Natural killer cell (primary cell): Measurements from ENCODE around the gene RGS7BP. TPM values are rescaled to one million over a fixed set of nuclear protein-coding genes. Genes with fewer than 3 reads are reported as not detected.

Experiments
- ATAC-seq, 3 donors: fragments of 150-1000 bp in 2 of 3; fragments of 200-7000 bp in 1 of 3; cut with Tn5 transposase; 1 replicate in 1 of 3; 2 replicates in 2 of 3; pipeline ENCODE4 v1.10.0; 2021; ENCODE audit warnings: mild to moderate bottlenecking in 2 of 3, moderate library complexity in 2 of 3
- DNase-seq, 2 donors: peaks; one replicate each; pipeline versions ENCODE4 v3.0.0 to v3.0.0-alpha.2; 2013 to 2021; ENCODE audit warnings: mixed read lengths in 1 of 2
- H3K27ac ChIP-seq: one replicate; pipeline ENCODE4 v1.5.1; 2013; ENCODE audit warnings: mild to moderate bottlenecking, low read length
- H3K27me3 ChIP-seq: one replicate; pipeline ENCODE4 v1.6.1; 2013; ENCODE audit warnings: low read length; ENCODE audit not compliant: control insufficient read depth, insufficient read depth
- H3K36me3 ChIP-seq: one replicate; pipeline ENCODE4 v1.6.1; 2013; ENCODE audit warnings: low read length; ENCODE audit not compliant: control insufficient read depth, insufficient read depth
- H3K4me1 ChIP-seq: one replicate; pipeline ENCODE4 v1.6.1; 2013; ENCODE audit warnings: low read length; ENCODE audit not compliant: control insufficient read depth, insufficient read depth
- H3K4me3 ChIP-seq: one replicate; pipeline ENCODE4 v1.5.1; 2013; ENCODE audit warnings: low read length
- H3K9me3 ChIP-seq: one replicate; pipeline ENCODE4 v1.6.1; 2013; ENCODE audit warnings: low read length; ENCODE audit not compliant: control insufficient read depth, insufficient read depth
- H3K27ac Mint-ChIP-seq, 2 donors: one replicate each; pipeline ENCODE4 v1.8.0; 2022; ENCODE audit warnings: mild to moderate bottlenecking in 2 of 2, mixed read lengths in 2 of 2, moderate library complexity in 1 of 2
- H3K27me3 Mint-ChIP-seq, 2 donors: one replicate each; pipeline ENCODE4 v1.8.0; 2022; ENCODE audit warnings: low read depth in 2 of 2, mixed read lengths in 2 of 2
- H3K36me3 Mint-ChIP-seq: one replicate; pipeline ENCODE4 v1.8.0; 2022; ENCODE audit warnings: mixed read lengths
- H3K4me1 Mint-ChIP-seq, 2 donors: one replicate each; pipeline ENCODE4 v1.8.0; 2022; ENCODE audit warnings: mixed read lengths in 2 of 2
- H3K4me3 Mint-ChIP-seq: one replicate; pipeline ENCODE4 v1.8.0; 2022; ENCODE audit warnings: mild to moderate bottlenecking, moderate library complexity, mixed read lengths
- H3K9me3 Mint-ChIP-seq, 2 donors: one replicate each; pipeline ENCODE4 v1.8.0; 2022; ENCODE audit warnings: mixed read lengths in 2 of 2
- CTCF ChIP-seq: fragments of 200-600 bp; IDR thresholded peaks from one replicate; pipeline ENCODE4 v1.8.0; 2022; ENCODE audit warnings: antibody characterized with exemption
- WGBS: methylation state at CpG from one replicate; pipeline ENCODE4 v1.1.7; 2013; ENCODE audit warnings: missing lambda C conversion rate; ENCODE audit not compliant: insufficient coverage; 5-methylcytosine and 5-hydroxymethylcytosine counted together
- intact Hi-C: fragments of 100-400 bp; cut with micrococcal nuclease; formaldehyde crosslinking; loops from one replicate; pipeline ENCODE4 v1.14.2; 2022
- total RNA-seq, 4 donors: library from RNA; stranded (reverse); fragments of 120-200 nt in 1 of 4; gene quantifications; one replicate each; pipeline versions ENCODE4 v1.2.3 to v1.2.4, GENCODE V29; 2013 to 2022

Gene RGS7BP
- total RNA-seq, 3 donors from 2014 or later (not counting 1 experiment from before 2014, with no cell fraction given), result not detected

- DNase-seq (no peak), ATAC-seq (no peak)
- Histone ChIP-seq H3K4me1 (no peaks in the 10 kb centered on the region), H3K27ac (no peak overlapping the region), H3K36me3 (no peaks in the 10 kb centered on the region), H3K27me3 (no peaks in the 10 kb centered on the region), H3K4me3 (no peak overlapping the region), H3K9me3 (no peaks in the 10 kb centered on the region)
- H3K36me3 Mint-ChIP-seq, result no peaks in the 10 kb centered on the region
- no peak overlapping the region for H3K27ac Mint-ChIP-seq
- TF ChIP-seq CTCF, result no peak
- H3K4me3 Mint-ChIP-seq, result no peak overlapping the region
- H3K4me1 Mint-ChIP-seq, result no peaks in the 10 kb centered on the region
- H3K9me3 Mint-ChIP-seq, result no peaks in the 10 kb centered on the region
- H3K27me3 Mint-ChIP-seq, result peaks cover 3 to 24% of the 10 kb centered on the region in 2 donors
- intact Hi-C loops, result no loop called here
- 86% methylated on average over 3 of the region's 3 CpGs for WGBS
Measured at GRCh38 chr5:64653766-64654560, 148.1 kb downstream of the RGS7BP start.

- Mint-ChIP-seq H3K4me3 (no peak overlapping the region), H3K27me3 (peaks cover 3 to 25% of the 10 kb centered on the region in 2 donors), H3K27ac (no peak overlapping the region), H3K36me3 (no peaks in the 10 kb centered on the region), H3K4me1 (no peaks in the 10 kb centered on the region), H3K9me3 (no peaks in the 10 kb centered on the region)
- no CpG with 5 or more reads among the region's 2 CpGs for WGBS
- no peaks in the 10 kb centered on the region for H3K4me1 ChIP-seq
- intact Hi-C loops, result no loop called here
- DNase-seq (no peak), ATAC-seq (no peak)
- H3K27me3 ChIP-seq, result no peaks in the 10 kb centered on the region
- no peaks in the 10 kb centered on the region for H3K9me3 ChIP-seq
- H3K4me3 ChIP-seq, result no peak overlapping the region
- H3K27ac ChIP-seq, result no peak overlapping the region
- H3K36me3 ChIP-seq, result no peaks in the 10 kb centered on the region
- no peak for TF ChIP-seq CTCF
Measured at GRCh38 chr5:64654561-64654938, 148.7 kb downstream of the RGS7BP start.

- H3K4me3 Mint-ChIP-seq, result no peak overlapping the region
- Histone ChIP-seq H3K27me3 (no peaks in the 10 kb centered on the region), H3K36me3 (no peaks in the 10 kb centered on the region), H3K4me1 (no peaks in the 10 kb centered on the region), H3K4me3 (no peak overlapping the region), H3K9me3 (no peaks in the 10 kb centered on the region), H3K27ac (no peak overlapping the region)
- WGBS, result 71% methylated on average over 1 of the region's 1 CpG
- no peaks in the 10 kb centered on the region for H3K9me3 Mint-ChIP-seq
- ATAC-seq (no peak), DNase-seq (no peak)
- TF ChIP-seq CTCF, result no peak
- no peak overlapping the region for H3K27ac Mint-ChIP-seq
- no peaks in the 10 kb centered on the region for H3K4me1 Mint-ChIP-seq
- H3K36me3 Mint-ChIP-seq, result no peaks in the 10 kb centered on the region
- peaks cover 3 to 23% of the 10 kb centered on the region in 2 donors for H3K27me3 Mint-ChIP-seq
- intact Hi-C loops, result no loop called here
Measured at GRCh38 chr5:64655596-64655995, 149.8 kb downstream of the RGS7BP start.

DNA sequence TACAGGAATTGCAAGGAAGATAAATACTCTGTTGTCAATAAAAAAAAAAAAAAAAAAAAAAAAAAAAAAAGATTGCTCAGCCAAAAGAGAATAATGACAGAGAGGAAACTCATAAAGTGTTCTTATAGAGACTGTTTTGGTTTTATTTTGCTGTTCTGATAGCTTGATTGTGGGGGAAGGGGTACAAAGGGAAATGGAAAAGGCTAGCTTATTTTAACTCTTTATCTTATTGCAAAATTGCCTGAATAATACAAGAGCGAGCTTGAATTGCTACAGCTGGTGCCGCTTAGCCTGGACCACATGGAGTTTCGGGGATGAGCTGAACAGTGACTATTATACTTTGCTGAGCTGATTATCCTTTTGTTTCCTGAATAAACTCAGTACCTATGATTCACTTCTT is 153.5 kb downstream of the RGS7BP start:
- H3K36me3 ChIP-seq, result no peaks in the 10 kb centered on the region
- H3K4me1 Mint-ChIP-seq, result no peaks in the 10 kb centered on the region
- no peak overlapping the region for H3K27ac ChIP-seq
- H3K4me3 ChIP-seq, result no peak overlapping the region
- ATAC-seq (no peak), DNase-seq (no peak)
- intact Hi-C loops, result no loop called here
- H3K4me1 ChIP-seq, result no peaks in the 10 kb centered on the region
- H3K9me3 Mint-ChIP-seq, result no peaks in the 10 kb centered on the region
- no peak for TF ChIP-seq CTCF
- no peaks in the 10 kb centered on the region for H3K9me3 ChIP-seq
- no peak overlapping the region for H3K27ac Mint-ChIP-seq
- no peaks in the 10 kb centered on the region for H3K36me3 Mint-ChIP-seq
- 90% methylated on average over 3 of the region's 3 CpGs for WGBS
- H3K4me3 Mint-ChIP-seq, result no peak overlapping the region
- peaks cover 4 to 23% of the 10 kb centered on the region in 2 donors for H3K27me3 Mint-ChIP-seq
- H3K27me3 ChIP-seq, result no peaks in the 10 kb centered on the region
